GDM1 (cell line): Measurements from ENCODE around the gene TMEM92.
"Not testable (repeated sequence)": the region's sequence is repeated elsewhere in the genome, so short reads cannot be mapped to it uniquely, and the experiment has no call there.

Source experiments
- DNase-seq: peaks from one replicate; lab custom pipeline; 2025; lab: John Stamatoyannopoulos, UW

TMEM92 gene

GRCh38 chr17:50262001-50262794 is 12.1 kb upstream of the TMEM92 start:
- DNase-seq, result no peak

GRCh38 chr17:50263331-50264262 is 10.7 kb upstream of the TMEM92 start:
- DNase-seq, result no peak

- DNase-seq, result no peak
These were observed 9.8 kb upstream of the TMEM92 start for GRCh38 chr17:50264263-50265113.

- DNase-seq, result no peak
These were observed 9.1 kb upstream of the TMEM92 start for GRCh38 chr17:50265212-50265611.

GRCh38 chr17:50265690-50266315 is 8.5 kb upstream of the TMEM92 start:
- no peak for DNase-seq

- DNase-seq, result no peak
These were observed 7.7 kb upstream of the TMEM92 start for GRCh38 chr17:50266384-50267073.

- DNase-seq, result peak; percentile 33
These were observed 7.0 kb upstream of the TMEM92 start for GRCh38 chr17:50267074-50267841.

GRCh38 chr17:50268026-50268425 is 6.2 kb upstream of the TMEM92 start:
- DNase-seq, result no peak

GRCh38 chr17:50268743-50269275 is 5.5 kb upstream of the TMEM92 start:
- no peak for DNase-seq

- no peak for DNase-seq
These were observed 4.5 kb upstream of the TMEM92 start for GRCh38 chr17:50269477-50270434.

GRCh38 chr17:50270435-50271362 is 3.6 kb upstream of the TMEM92 start:
- no peak for DNase-seq

- not testable (repeated sequence) for DNase-seq
These were observed 2.9 kb upstream of the TMEM92 start for GRCh38 chr17:50271363-50271750.

- no peak for DNase-seq
These were observed 2.0 kb upstream of the TMEM92 start for GRCh38 chr17:50272246-50272645.

- peak; percentile 35 for DNase-seq
These were observed 1.3 kb upstream of the TMEM92 start for GRCh38 chr17:50272711-50273653.

GRCh38 chr17:50273654-50274040 is 619 bp upstream of the TMEM92 start:
- no peak for DNase-seq

GRCh38 chr17:50274897-50275221 is 593 bp downstream of the TMEM92 start:
- DNase-seq, result no peak

GRCh38 chr17:50275279-50275678 is 1.0 kb downstream of the TMEM92 start:
- DNase-seq, result no peak
